Activated T-cell treated with anti-CD3 and anti-CD28 coated beads for 1 hour (primary cell): ENCODE results near the gene IBTK.
"Not testable (repeated sequence)": the region's sequence is repeated elsewhere in the genome, so short reads cannot be mapped to it uniquely, and the experiment has no call there.

ENCODE experiments used
- DNase-seq: peaks from one replicate; pipeline ENCODE4 v3.0.0-alpha.2; 2020; ENCODE audit warnings: low read depth

Gene IBTK

DNA sequence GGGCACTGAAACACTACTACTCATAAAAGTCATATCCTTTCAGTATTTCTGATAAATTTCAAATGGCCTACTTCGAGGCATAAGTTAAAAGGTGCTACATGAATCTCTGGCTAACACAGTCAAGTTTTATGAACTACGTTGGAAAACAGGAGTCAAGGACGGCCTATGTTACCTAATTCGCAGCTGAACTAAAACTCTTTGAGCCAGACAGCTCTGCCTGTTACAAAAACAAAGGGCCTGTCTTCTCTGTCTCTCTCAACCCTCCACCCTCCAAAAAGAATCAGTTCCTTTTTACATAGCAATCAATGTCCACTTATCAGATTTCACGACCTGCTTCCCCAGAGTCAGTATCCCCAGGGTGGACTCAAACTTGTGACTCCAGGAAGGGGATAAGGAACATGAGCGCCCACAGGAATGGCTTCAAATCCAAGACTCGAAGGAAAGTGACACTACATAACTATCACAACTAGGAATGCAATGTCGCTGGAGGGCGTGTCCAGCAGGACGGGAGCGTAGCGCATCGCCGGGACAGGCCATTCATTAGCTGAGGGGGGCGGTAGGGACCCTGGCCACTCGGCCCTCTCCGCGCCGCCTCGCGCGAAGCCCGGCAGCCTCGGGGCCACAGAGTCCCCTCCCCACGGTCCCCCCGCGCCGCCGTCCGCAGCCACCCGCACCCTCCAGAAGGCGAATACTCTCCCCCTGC lies 591 bp downstream of the IBTK start:
- no peak for DNase-seq

DNA sequence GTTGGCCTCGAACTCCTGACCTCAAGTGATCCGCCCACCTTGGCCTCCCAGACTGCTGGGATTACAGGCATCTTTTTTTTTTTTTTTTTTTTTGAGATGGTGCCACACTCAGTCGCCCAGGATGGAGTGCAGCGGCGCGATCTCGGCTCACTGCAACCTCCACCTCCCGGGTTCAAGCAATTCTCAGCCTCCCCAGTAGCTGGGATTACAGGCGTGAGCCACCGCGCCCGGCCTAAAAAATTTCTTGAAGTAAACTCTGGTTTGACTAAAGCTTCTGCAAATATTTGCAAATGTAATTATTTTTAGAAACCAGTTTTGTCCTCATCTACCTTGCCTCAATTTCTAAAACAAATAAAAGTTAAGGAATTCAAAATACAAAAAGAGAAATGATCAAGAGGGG lies 1.2 kb downstream of the IBTK start:
- no peak for DNase-seq

- DNase-seq, result no peak
These were observed 2.2 kb downstream of the IBTK start for GRCh38 chr6:82245376-82245775.

- no peak for DNase-seq
These were observed 3.7 kb downstream of the IBTK start for GRCh38 chr6:82243884-82244283.

- no peak for DNase-seq
These were observed 7.4 kb downstream of the IBTK start for GRCh38 chr6:82240186-82240585.

DNA sequence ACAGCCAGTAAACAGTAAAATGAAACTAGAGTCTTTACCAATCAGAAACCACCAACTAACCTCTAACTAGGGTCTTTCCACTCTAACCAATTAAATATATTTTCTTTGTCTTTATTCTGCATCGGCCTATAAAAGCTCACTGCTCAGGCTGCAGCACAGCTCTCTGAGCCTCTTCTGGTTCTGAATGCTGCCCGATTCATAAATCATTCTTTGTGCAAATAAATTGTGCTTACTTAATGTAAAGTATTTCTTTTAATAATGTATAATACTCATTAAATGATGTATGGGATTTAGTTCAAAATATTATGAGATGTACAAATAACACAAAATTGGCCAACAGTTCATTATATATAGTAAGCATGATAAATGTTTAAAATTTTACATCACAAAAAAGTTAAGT lies 7.9 kb downstream of the IBTK start:
- no peak for DNase-seq

GRCh38 chr6:82237013-82237412 lies 10.5 kb downstream of the IBTK start:
- no peak for DNase-seq

- DNase-seq, result no peak
These were observed 19.8 kb downstream of the IBTK start for GRCh38 chr6:82227770-82228169.

DNA sequence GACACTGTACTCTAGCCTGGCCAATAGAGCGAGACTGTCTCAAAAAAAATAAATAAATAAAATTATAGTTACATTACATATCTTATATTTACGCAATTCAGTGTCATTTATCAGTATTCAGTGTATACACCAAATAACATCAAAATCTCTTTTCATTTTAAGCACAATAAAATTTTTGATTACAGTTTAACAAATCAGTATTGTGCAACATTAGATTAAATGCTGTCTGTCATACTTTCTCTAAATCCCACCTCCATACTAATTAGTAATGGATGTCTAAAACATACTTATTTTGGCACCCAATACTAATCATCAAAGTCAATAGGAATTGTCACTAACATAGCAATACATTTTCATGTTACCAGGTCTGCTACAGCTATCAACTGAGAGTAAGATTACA lies 27.4 kb downstream of the IBTK start:
- DNase-seq, result no peak

DNA sequence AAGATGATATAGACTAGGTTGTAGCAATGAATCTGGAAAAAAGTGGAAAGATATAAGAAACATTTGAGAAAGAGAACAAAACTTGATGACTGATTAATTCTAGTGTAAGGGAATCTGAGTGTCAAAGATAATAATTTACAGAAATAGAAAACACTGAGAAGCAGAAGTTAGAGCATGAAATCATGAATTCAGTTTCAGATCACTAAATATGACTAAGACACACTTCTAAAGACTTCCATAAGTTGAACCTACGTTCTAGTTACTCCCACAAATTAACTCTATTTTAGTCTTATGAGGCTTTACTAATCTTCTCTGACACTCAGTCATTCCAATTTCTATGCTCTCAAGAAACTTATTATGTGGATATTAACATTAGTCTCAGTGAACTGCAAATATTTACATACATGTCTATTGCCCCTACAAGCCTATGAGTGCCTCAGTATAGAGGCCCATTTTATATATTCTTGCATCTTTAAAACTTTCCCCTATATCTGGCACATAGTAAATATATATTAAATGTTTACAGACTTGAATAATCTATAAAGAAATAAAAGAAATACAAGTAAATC lies 30.4 kb downstream of the IBTK start:
- DNase-seq, result no peak

DNA sequence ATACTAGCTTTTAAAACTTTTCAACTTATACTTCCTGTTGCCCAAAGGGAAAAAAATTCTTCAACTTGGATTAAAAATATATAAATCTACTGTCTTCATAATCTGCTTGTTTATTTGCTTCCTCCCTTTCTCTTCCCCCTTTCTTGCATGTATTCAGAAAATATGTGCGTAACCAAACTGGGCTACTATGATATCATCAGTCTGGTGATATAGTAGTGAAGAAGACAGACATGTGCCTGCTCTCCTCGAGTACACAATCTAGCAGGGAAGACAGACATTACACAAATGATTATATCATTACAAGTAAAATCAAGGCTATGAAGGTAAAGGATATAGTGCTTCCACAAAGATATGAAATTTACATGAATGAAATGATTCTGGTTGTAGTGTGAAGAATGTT lies 31.0 kb downstream of the IBTK start:
- no peak for DNase-seq

DNA sequence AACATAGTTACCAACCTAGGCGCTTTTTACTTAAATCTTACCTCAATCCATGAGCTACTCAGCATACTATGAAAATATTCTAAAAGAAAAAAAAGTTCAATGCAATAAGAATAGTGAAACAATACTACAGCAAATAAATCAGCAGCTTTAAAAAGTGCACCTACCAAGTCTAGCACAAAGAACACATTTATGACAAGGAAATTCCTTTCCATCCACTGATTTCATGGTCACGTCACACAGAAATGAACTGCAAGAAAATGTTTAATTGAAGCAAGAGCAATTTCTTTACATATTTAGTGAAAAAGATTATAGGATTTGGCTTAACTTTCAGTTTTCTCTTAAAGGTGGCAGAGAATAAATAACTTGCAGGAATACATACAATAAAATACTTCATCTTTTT lies 36.2 kb downstream of the IBTK start:
- no peak for DNase-seq

DNA sequence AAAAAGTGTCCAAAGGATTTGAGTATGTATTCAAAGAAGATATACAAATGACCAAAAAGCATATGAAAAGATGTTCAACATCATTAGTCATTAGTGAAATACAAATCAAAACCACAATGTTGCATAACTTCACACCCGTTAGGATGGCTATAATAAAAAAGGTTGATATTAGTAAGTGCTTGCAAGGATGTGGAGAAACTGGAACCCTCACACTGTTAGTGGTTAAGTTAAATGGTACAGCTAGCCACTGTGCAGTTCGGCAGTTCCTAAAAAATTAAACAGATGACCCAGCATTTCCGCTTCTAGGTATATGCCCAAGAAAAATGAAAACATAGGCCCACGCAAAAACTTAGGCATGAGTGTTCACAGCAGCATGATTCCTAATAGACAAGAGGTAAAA lies 38.6 kb downstream of the IBTK start:
- no peak for DNase-seq

GRCh38 chr6:82205930-82206392 lies 41.6 kb downstream of the IBTK start:
- DNase-seq, result no peak

- no peak for DNase-seq
These were observed 43.5 kb downstream of the IBTK start for GRCh38 chr6:82204020-82204419.

GRCh38 chr6:82197784-82198183 lies 49.8 kb downstream of the IBTK start:
- no peak for DNase-seq

DNA sequence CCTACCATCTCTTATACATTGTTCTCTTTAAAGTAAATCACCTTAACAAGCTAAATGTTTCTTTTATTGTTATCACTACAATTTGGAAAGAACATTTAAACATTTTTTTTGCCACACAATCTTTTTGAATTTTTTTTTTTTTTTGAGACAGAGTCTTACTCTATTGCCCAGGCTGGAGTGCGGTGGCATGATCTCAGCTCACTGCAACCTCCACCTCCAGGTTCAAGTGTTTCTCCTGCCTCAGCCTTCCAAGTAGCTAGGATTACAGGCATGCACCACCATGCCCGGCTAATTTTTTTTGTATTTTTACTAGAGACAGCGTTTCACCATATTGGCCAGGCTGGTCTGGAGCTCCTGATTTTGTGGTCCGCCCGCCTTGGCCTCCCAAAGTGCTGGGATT lies 50.3 kb downstream of the IBTK start:
- not testable (repeated sequence) for DNase-seq

GRCh38 chr6:82196161-82196560 lies 51.4 kb downstream of the IBTK start:
- no peak for DNase-seq

DNA sequence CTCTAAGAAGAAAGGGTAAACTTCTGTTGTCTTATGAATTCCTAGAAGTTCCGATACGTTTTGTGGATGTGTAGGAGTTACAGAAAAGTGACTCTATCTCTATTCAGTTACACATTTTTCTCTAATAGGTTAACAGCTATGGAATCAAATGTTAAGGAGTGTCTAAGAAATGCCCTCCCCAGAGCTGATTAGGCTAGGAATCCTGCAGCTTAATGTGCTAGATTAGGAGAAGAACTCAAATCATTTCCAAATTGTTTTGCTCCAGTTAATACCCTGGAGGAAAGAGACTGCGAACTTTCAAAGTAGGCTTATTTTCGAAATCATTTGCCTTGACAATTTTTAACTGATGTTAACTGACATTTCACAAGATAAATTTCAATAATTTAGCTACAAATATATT lies 51.9 kb downstream of the IBTK start:
- no peak for DNase-seq

DNA sequence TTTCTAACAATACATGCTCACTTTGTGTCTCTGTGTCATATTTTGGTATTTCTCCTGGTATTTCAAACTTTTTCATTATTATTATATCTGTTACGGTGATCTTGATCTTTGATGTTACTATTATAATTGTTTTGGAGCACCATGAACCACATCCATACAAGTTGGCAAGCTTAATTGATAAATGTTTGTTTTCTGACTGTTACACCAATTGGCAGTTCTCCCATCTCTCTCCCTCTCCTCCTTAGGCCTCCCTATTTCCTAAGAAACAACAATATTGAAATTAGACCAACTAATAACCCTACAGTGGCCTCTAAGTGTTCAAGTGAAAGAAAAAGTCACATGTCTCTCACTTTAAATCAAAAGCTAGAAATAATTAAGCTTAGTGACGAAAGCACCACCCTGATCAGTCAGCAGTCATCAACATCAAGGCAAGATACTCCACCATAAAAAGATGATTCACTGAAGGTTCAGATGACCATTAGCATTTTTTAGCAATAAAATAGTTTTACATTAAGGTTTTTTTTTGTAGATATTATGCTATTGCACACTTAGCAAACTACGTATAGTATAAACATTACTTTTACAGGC lies 61.5 kb downstream of the IBTK start:
- DNase-seq, result no peak

GRCh38 chr6:82183642-82184282 lies 63.8 kb downstream of the IBTK start:
- no peak for DNase-seq

DNA sequence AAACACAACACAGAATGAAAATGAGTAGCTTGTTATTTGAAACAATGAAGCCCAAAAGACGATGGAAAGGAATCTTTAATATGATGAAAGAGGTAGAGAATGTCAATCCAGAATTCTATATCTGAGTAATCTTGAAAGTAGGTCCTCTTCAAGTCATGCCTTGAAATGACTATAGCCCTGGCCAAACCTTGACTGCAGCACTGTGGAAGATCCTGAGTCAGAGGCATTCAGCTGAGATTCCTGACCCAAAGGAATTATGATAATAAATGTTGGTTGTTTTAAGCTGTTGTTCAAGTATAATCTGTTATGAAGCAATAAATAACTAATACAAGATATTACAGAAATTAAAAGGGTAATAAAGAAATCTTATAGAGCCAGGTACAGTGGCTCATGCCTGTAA lies 64.8 kb downstream of the IBTK start:
- no peak for DNase-seq

DNA sequence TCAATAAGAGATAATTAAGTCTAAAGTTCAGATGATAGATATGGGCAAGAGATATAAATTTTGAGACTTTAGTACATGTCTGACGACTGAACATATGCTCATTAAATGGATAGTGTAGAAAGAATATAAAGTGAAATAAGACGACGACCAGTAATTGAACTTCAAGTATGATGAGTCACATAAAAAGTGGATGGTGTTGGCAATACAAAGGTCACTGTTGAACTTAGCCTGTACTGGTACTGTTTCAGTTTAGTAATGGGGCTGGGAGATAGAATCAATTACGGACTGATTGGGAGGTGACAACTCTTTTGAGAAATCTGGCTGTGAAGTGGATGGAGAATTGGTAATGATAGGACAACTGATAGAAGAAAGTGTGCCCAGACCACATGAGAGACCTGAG lies 68.1 kb downstream of the IBTK start:
- DNase-seq, result no peak
